ENCODE data around the gene HOXA3.
A peak's percentile ranks its signal among the peaks of the same experiment; 100 is the strongest.

The HOXA3 gene

GRCh38 chr7:27163288-27164044 is 11.1 kb upstream of the HOXA3 start:
- Histone ChIP-seq H3K4me1 (ENCODE audit: control insufficient read depth in 1 of 2, insufficient read depth in 1 of 2, low read depth in 1 of 2, low read length in 1 of 2) (peaks cover 56 to 83% of the 10 kb centered on the region in 2 experiments), H3K36me3 (no peaks in the 10 kb centered on the region), H3K27me3 (peaks cover 100% of the 10 kb centered on the region), H3K27ac (no peak overlapping the region), H3K9me3 (no peaks in the 10 kb centered on the region), H3K4me3 (ENCODE audit: low read depth in 1 of 2, low read length in 1 of 2) (peak overlapping the region in 1 of 2 experiments; percentile 68)
- no peak for TF ChIP-seq CTCF (IDR thresholded peaks at IDR 0.05)

GRCh38 chr7:27162561-27163287 is 10.3 kb upstream of the HOXA3 start:
- peaks cover 100% of the 10 kb centered on the region for H3K27me3 ChIP-seq
- no peak overlapping the region for H3K4me3 ChIP-seq (ENCODE audit: low read depth in 1 of 2, low read length in 1 of 2)
- no peak overlapping the region for H3K27ac ChIP-seq
- no peaks in the 10 kb centered on the region for H3K9me3 ChIP-seq
- TF ChIP-seq CTCF (IDR thresholded peaks at IDR 0.05): no peak
- H3K4me1 ChIP-seq (ENCODE audit: control insufficient read depth in 1 of 2, insufficient read depth in 1 of 2, low read depth in 1 of 2, low read length in 1 of 2): peaks cover 56 to 82% of the 10 kb centered on the region in 2 experiments
- no peaks in the 10 kb centered on the region for H3K36me3 ChIP-seq

GRCh38 chr7:27161721-27162560 is 9.6 kb upstream of the HOXA3 start:
- H3K4me1 ChIP-seq (ENCODE audit: control insufficient read depth in 1 of 2, insufficient read depth in 1 of 2, low read depth in 1 of 2, low read length in 1 of 2): peaks cover 54 to 78% of the 10 kb centered on the region in 2 experiments
- no peak for TF ChIP-seq CTCF (IDR thresholded peaks at IDR 0.05)
- no peaks in the 10 kb centered on the region for H3K9me3 ChIP-seq
- H3K4me3 ChIP-seq (ENCODE audit: low read depth in 1 of 2, low read length in 1 of 2): peak overlapping the region in 1 of 2 experiments; percentile 85
- no peaks in the 10 kb centered on the region for H3K36me3 ChIP-seq
- H3K27ac ChIP-seq: peak overlapping the region; percentile 40
- peaks cover 100% of the 10 kb centered on the region for H3K27me3 ChIP-seq

- Histone ChIP-seq H3K36me3 (no peaks in the 10 kb centered on the region), H3K27me3 (peaks cover 100% of the 10 kb centered on the region), H3K4me1 (ENCODE audit: control insufficient read depth in 1 of 2, insufficient read depth in 1 of 2, low read depth in 1 of 2, low read length in 1 of 2) (peaks cover 51 to 78% of the 10 kb centered on the region in 2 experiments), H3K9me3 (no peaks in the 10 kb centered on the region), H3K27ac (peak overlapping the region; percentile 40), H3K4me3 (ENCODE audit: low read depth in 1 of 2, low read length in 1 of 2) (peak overlapping the region; percentile 74 to 85)
- peak; percentile 53 for TF ChIP-seq CTCF (IDR thresholded peaks at IDR 0.05)
Observed at GRCh38 chr7:27161214-27161720, 8.9 kb upstream of the HOXA3 start.

GRCh38 chr7:27160546-27161213 is 8.3 kb upstream of the HOXA3 start:
- Histone ChIP-seq H3K27me3 (peaks cover 100% of the 10 kb centered on the region), H3K27ac (peak overlapping the region; percentile 40), H3K36me3 (no peaks in the 10 kb centered on the region), H3K4me1 (ENCODE audit: control insufficient read depth in 1 of 2, insufficient read depth in 1 of 2, low read depth in 1 of 2, low read length in 1 of 2) (peaks cover 51 to 78% of the 10 kb centered on the region in 2 experiments), H3K4me3 (ENCODE audit: low read depth in 1 of 2, low read length in 1 of 2) (peak overlapping the region; percentile 74 to 85), H3K9me3 (no peaks in the 10 kb centered on the region)
- peak; percentile 98 for TF ChIP-seq CTCF (IDR thresholded peaks at IDR 0.05)
